HG02610 (cell line): ENCODE data around the gene POLR2F.
"Not testable (repeated sequence)": the region's sequence is repeated elsewhere in the genome, so short reads cannot be mapped to it uniquely, and the experiment has no call there.

Source experiments
- ATAC-seq: cut with Tn5 transposase; IDR thresholded peaks from one replicate; pipeline ENCODE4 v1.9.1; 2021; ENCODE audit warnings: mild to moderate bottlenecking, moderate library complexity; ENCODE audit not compliant: unreplicated experiment

POLR2F gene

GRCh38 chr22:37951305-37951704 is 2.2 kb upstream of the POLR2F start:
- no peak for ATAC-seq

DNA sequence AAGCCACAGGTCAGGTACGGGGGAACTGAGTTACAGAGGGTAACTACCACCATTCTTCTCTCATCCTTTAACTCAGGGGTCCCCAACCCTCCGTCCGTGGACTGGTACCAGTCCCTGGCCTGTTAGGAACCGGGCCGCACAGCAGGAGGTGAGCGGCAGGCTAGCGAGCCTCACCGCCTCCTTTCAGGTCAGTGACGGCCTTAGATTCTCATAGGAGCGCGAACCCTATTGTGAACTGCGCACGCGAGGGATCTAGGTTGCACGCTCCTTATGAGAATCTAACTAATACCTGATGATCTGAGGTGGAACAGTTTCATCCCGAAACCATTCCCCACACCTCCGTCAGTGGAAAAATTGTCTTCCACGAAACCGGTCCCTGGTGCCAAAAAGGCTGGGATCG is 870 bp upstream of the POLR2F start:
- not testable (repeated sequence) for ATAC-seq

GRCh38 chr22:37953062-37953436 is 450 bp upstream of the POLR2F start:
- ATAC-seq, result no peak

DNA sequence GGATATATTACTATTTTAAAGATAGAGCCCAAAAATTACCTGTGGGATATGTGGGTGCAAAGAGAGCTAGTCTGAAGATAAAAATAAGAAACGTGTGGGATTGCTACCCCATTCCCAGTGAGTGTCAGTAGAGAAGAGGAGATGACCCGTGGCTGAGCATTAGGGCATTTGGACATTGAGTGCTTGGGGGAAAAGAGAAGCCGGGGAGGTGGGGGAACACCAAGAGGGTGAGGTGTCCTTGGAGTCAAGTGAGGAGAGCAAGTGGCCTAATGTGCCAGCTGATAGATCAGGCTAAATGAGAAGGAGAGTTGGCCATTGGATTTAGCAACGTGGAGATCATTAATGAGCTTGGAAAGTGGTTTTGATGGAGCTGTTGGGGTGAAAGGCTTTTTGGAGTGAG is 1.2 kb downstream of the POLR2F start:
- no peak for ATAC-seq

DNA sequence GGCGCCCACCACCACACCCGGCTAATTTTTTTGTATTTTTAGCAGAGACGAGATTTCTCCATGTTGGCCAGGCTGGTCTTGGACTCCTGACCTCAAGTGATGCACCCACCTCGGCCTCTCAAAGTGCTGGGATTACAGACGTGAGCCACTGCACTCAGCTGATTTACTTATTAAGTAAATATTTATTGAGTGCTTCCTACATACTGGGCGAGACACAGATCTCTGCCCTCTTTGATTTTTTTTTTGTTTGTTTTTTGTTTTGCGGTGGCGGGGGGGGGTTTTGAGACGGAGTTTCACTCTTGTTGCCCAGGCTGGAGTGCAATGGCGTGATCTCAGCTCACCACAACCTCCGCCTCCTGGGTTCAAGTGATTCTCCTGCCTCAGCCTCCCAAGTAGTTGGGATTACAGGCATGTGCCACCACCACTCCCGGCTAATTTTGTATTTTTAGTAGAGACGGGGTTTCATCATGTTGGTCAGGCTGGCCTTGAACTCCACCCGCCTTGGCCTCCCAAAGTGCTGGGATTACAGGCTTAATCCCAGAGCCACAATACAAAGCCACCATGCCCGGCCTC is 2.4 kb downstream of the POLR2F start:
- not testable (repeated sequence) for ATAC-seq

DNA sequence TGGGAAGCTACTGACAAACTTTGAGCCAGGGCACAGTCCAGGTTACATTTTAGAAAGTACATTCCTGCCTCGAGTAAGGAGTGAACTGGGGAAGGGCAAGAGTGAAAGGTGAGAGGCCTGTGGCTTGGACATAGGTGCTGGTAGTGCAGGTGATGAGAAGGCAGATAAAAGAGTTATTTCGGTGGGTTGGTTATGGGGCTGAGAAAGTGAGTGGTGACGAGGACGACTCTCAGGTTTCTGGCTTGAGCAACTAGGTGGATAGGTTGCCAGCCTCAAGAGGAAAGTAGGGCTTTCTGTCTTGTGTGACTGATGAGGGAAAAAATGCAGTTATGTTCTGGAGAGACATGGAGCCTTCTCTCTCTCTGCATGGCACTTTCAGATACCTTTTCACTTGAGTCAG is 3.7 kb downstream of the POLR2F start:
- ATAC-seq, result no peak

GRCh38 chr22:37959231-37959825 is 5.8 kb downstream of the POLR2F start:
- no peak for ATAC-seq

DNA sequence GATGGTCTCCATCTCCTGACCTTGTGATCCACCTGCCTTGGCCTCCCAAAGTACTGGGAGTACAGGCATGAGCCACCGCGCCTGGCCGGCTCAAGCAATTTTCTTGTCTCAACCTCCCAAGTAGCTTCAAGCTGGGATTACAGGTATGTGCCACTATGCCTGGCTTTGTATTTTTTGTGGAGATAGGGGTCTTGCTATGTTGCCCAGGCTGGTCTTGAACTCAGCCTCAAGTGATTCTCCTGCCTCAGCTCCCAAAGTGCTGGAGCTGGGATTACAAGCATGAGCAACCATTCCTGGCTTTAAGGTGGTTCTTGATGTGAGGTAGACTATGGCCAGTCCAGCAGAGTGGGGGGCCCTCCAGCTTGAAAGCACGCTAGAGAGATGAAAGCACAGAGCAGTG is 7.6 kb downstream of the POLR2F start:
- no peak for ATAC-seq

GRCh38 chr22:37965940-37966664 is 12.6 kb downstream of the POLR2F start:
- ATAC-seq, result no peak

GRCh38 chr22:37967147-37967546 is 13.6 kb downstream of the POLR2F start:
- no peak for ATAC-seq

- ATAC-seq, result no peak
Observed at GRCh38 chr22:37967637-37968451, 14.3 kb downstream of the POLR2F start.

DNA sequence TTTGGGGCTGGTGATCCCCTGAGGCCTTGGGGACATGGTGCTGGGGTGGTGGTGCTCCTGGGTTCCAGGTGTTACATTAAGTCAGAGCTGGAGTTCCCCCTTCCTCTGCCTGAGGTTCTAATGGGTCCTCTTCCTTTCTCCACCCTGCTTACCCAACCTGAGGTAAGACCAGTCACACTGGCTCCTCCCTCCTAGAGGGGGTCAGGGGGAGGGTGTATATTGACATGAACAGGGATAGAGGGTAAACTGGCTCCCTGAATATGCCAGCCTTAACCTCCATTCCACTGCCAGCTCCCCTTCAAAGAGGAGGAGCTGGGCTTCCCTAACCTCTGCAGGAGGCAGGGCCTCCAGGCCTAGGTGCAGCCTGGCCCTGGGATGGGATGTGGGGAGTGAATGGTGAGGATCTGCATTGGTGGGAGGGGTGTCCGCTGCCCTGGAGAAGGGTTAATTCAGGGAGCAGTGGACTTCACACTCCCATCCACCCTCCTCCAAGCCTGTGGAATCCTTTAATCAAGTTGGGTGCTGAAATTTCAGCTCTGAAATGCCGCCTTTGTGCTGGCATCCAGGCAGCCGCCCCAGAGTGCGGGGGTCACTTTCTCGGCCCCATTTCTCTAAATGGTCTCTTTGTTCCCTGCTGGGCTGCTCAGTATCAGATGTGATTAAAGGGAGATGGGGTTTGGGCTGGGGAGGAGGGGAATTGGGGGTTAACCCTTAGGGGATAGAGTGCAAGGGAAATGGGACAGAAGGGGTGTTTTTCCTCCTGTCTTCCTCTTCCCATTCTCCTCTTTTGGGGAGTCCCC is 15.2 kb downstream of the POLR2F start:
- no peak for ATAC-seq

DNA sequence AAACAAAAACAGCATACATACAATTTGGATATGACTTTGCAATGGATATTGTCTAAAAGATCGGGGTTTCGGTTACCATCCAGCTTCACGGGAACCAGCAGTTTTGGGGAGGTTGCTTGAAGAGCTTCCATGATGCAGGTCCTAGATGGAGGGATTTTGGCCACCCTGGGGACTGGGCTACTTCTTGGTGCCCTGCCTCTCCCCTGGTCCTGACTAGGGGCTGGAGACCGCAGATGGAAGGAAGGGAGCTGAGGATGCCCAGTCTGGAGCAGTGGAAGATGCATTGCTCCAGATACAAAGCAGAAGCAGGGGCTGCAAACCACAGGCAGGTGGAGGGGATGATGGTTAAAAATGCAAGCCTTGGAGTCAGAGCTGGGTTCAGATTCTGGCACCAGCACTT is 17.4 kb downstream of the POLR2F start:
- no peak for ATAC-seq

- ATAC-seq, result no peak
Observed at GRCh38 chr22:37971475-37972434, 18.3 kb downstream of the POLR2F start.

GRCh38 chr22:37972527-37972926 is 19.0 kb downstream of the POLR2F start:
- no peak for ATAC-seq

DNA sequence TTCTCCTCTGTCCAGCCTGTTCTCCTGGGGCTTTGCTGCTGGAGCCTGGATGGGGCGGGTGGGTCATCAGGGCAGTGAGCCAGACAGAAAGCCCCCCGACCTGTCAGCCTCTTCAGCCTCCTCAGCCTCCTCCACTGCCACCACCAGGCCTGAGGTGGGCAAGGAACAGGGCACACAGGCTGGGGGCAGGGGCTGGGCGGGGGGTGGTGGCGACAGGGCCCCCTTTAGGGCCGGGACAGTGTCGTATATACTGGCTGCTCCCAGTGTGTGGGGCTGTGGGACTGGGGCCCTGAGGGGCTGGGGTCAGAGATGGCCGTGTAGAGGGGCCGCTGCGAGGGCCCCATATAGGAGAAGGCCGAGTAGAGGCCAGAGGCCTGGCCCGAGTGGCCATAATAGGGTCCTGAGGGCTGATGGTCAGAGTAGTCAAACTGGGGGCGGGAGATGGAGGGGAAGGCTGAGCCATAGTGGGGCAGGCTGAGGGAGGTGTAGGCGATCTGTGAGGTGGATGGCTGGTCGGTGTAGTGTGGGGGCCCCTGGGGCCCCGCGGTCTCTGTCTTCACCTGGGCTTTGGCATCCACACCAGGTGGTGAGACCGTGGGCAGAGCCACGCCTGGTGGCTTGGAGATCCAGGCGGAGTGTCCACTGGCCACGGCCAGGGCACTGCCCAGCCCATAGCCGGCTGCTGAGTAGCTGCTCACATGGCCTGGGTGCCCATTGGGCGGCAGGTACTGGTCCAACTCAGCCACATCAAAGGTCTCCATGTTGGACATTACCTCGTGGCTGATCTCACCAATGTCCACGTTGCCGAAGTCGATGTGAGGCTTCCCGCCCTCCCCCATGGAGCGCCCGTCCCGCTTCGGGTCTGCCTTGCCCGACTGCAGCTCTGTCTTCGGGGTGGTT is 20.0 kb downstream of the POLR2F start:
- ATAC-seq, result no peak

- no peak for ATAC-seq
Observed at GRCh38 chr22:37975153-37975552, 21.7 kb downstream of the POLR2F start.

DNA sequence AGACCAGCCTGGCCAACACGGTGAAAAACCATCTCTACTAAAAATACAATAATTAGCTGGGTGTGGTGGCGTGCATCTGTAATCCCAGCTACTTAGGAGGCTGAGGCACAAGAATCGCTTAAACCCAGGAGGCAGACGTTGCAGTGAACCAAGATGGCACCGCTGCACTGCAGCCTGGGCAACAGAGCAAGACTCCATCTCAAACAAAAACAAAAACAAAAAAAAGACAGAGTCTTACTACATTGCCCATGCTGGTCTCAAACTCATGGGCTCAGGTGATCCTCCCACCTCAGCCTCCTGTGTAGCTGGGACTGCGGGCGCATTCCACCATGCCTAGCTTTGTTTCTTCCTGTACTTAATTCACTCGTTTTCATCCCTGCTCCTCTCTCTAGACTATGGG is 22.5 kb downstream of the POLR2F start:
- not testable (repeated sequence) for ATAC-seq

DNA sequence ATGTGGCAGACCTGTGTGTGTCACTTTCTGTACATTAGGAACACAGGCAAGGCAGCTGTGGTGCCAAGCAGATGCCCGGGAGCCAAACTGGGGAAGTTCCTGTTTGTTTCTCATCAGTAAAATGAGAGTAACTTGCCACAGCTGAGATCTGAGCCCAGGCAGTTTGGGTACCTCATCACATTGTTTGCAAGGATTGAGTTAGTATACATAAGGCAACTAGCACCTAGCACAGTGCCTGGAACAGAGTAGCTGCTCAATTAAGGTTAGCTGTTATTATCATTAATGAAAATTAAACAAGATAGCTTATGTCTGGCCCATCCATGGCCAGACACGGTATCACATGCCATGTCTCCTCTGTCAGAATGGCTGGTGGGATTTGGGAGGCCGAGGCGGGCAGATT is 23.0 kb downstream of the POLR2F start:
- no peak for ATAC-seq
